Adrenal gland (tissue), 5 donors: ENCODE data around the gene ADGRF1.

Experiments used
- CTCF ChIP-seq, 6 experiments: fragments of 450-650 bp in 4 of 6; fragments of 200-600 bp in 2 of 6; sonication (generic) in 1 of 6; IDR thresholded peaks; 1 replicate in 5 of 6; 2 replicates in 1 of 6; pipeline versions ENCODE4 v1.5.1 to v1.8.0; 2016 to 2021; ENCODE audit warnings: antibody characterized with exemption in 6 of 6, mild to moderate bottlenecking in 2 of 6, moderate library complexity in 1 of 6
- POLR2A ChIP-seq, 2 donors: fragments of 450-650 bp; IDR thresholded peaks; one replicate each; pipeline ENCODE4 v1.6.1; 2017; ENCODE audit warnings: antibody characterized with exemption in 2 of 2, mild to moderate bottlenecking in 2 of 2, moderate library complexity in 1 of 2
- donor health status: DM: no; HTN: no; CAD: no.

GRCh38 chr6:47073125-47074110, 31.3 kb upstream of the ADGRF1 start:
- TF ChIP-seq CTCF (IDR thresholded peaks at IDR 0.05) = peak in 1 of 6 experiments; percentile 7
- no peak for TF ChIP-seq POLR2A (IDR thresholded peaks at IDR 0.05)
